Germinal center (tissue), 1 donor: ENCODE data around the gene MICALL2.
"Not testable (repeated sequence)": the region's sequence is repeated elsewhere in the genome, so short reads cannot be mapped to it uniquely, and the experiment has no call there.

Experiments
- DNase-seq: peaks from one replicate; pipeline ENCODE4 v3.0.0; 2012; ENCODE audit warnings: mixed read lengths, low spot score

Gene MICALL2

DNA sequence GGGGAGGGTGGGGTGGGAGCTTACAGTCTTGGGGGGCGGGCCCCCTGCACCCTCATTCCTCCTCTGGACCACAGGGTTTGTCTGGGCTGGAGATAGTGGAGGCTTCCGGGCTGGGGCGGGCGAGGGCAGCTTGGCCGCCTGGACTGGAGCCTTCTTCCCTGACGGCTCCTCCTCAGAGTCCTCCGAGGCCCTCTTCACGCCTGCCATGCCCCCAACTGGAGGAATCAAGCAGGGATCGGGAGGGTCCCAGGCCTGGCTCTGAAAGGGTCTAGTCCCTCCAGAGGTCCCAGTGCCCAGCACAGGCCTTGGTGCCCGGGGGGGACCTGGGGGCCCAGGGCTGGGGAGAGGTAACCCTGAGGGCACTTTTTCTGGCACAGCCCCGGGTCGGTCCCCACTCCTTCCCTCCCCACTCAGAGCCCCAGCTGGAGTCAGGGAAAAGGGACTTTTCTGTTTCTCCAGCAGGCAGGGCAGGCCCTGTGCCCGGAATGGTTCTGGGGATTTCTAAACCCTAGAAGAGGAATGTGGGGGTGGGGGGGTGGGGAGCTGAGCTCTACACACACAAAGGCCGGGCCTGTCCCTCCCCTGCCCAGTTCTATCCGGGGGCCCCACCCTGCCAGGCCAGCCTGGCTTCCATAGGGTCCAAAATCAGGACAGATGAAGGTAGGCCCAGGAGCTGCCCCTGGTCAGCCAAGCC is 11.6 kb downstream of the MICALL2 start:
- DNase-seq: no peak

DNA sequence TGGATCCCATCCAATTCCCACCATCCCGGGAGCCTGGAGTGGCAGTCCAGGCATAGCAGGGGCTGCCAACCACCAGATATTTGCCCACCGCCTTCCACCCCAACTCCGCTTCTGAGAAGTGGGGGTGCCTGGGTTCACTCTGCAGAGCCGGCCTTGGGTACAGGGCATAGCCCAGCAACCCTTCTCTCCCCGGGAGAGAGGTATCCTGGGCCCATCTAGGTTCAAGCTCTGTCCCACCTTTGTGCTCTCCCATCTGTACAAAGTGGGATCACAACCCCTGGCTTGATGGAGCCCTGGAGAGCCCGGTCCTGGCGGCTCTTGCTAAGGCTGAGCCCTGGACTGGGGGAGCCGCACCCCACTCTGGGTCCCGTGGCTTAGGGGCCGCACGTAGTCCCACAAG is 12.2 kb downstream of the MICALL2 start:
- no peak for DNase-seq

DNA sequence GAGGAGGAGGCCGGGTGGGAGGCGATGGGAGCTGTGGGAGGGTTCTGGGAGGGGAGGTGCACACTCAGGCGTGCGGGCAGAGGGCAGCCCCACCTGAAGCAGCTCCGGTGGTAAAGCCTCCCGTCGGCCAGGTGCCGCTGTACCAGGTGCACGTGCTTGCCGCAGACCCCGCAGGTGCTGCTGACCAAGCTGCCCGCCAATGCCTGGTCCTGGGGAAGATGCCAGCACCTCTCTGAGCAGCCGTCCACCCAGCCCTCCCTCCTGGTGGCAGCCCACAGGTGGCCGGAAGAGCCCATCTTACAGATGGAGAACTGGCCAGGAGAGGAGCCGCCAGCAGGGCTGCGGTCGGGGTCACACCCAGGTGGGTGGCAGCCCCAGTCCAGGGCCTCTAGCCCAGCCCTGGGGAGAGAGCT is 12.6 kb downstream of the MICALL2 start:
- DNase-seq: no peak

DNA sequence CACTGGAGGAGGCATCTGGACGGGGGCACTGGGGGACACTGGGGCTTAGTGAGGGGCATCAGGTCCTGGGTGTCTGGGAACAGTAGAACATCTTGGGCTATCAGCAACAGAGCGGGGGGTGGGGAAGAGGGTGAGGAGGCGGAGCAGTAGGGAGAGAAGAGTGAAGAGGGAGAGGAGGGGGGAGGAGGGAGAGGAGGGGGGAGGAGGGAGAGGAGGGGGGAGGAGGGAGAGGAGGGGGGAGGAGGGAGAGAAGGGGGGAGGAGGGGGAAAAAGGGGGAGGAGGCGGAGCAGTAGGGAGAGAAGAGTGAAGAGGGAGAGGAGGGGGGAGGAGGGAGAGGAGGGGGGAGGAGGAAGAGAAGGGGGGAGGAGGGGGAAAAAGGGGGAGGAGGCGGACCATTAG is 13.2 kb downstream of the MICALL2 start:
- DNase-seq: not testable (repeated sequence)

DNA sequence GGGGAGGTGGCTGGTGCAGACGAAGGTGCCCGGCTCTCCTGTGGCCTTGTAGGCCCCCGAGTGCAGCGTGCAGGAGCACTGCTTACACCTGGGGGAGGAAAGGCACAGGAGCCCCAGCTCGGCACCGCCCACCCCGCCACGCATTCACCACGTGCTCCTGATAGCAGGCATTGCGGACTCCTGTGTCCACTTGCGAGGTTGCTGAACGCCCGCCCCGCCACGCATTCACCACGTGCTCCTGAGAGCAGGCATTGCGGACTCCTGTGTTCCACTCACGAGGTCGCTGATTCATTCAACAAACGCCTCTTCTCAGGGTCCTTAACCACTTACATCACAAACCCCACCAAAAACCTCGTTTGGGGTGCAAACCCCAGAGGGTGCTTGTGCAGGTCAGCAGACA is 13.9 kb downstream of the MICALL2 start:
- no peak for DNase-seq

DNA sequence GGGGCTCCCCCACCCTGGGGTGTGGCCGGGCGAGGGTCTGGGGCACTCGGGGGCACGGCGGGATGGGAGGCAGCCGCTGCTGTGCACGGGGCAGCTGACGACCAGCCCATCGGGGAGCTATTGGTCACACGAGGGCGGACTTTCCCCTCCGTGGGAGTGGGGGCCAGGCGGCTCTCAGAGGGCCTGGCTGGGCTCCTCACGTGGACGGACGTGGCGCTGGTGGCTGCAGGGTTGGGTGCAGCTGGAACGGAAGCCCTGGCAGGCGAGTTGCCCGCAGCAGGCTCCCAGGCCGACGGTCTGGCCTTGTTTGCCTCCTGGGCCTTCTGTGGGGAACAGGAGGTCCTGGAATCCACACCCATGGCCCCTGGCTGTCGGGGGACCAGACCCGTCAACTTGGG is 14.3 kb downstream of the MICALL2 start:
- DNase-seq: no peak

DNA sequence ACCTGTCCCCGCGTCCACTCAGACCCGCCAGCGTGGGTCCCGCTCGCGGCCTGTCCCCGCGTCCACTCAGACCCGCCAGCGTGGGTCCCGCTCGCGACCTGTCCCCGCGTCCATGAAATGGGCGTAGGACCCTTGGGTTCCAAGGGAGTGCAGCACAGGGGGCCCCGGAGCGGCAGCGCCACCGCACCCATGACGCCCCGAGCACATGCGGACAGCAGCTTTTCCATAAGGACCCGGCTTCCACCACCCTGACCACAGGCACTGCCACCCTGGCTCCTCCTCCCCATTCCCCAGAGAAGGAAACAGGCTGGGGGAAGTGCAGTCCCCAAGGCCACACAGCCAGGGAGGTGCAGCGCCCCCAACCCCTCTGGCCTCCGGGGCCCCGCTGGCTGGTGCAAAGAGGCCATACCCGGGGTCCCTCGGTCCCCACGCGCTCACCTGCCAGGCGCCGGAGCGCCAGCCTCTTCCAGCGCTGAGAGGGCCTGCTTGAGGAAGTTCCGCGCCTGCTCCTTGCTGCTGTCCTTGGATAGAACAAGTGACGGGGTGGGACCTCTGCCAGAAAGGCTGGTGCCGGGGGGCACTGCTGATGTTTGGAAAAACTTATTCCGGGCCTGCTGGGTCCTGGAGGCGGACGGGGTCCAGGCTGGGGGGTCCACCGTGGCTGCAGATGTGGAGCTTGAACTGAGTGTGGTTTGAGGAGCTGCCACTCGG is 14.9 kb downstream of the MICALL2 start:
- DNase-seq: no peak

DNA sequence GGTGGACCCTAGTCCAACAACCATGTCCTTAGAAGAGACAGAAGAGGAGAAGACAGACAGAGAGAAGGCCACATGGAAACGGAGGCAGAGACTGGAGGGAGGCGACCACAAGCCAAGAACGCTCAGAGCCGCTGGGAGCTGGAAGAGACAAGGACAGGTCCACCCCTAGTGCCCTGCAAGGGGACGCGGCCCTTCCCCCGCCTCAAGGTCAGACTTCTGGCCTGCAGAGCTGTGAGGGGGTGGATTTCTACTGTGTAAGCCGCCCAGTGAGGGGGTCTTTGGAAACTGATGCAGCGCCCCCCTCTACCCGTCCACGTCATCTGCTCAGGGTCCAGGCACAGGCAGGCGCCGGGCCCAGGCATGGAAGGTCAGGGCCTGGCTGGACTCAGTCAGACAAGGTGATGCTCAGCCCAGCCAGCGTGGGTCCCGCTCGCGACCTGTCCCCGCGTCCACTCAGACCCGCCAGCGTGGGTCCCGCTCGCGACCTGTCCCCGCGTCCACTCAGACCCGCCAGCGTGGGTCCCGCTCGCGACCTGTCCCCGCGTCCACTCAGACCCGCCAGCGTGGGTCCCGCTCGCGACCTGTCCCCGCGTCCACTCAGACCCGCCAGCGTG is 15.6 kb downstream of the MICALL2 start:
- not testable (repeated sequence) for DNase-seq

DNA sequence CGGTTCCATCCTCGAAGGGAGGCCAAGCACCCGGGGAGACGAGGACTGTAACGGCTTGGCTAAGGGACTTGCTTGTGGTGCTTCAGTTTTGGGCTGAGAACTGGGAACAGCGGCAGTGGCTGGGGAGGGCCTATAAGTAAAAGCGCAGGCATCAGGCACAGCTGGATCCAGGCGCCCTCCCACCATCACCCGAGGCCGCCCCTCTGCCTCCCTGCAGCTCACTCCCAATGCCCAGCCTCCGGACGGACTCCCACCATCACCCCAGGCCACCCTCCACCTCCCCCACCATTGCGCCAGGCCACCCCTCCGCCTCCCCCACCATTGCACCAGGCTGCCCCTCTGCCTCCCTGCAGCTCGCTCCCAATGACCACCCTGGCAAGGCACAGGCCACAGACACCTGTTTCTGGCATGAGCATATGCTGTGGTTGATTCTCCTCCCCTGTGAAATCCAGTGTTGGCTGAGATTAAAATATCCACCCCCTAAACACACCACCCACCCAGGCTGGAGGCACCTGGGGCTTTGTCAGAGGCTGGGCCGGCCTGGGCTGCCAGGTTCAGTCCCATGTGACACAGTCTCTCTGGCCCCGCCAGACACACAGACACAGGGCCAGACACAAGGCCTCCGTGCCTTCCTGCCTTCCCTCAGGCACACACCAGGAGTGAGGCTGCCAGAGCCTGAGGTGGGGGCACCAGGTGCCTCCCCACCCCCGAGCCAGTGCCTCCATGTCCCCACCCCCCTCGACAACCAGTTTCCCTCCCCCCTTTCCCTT is 16.7 kb downstream of the MICALL2 start:
- no peak for DNase-seq

DNA sequence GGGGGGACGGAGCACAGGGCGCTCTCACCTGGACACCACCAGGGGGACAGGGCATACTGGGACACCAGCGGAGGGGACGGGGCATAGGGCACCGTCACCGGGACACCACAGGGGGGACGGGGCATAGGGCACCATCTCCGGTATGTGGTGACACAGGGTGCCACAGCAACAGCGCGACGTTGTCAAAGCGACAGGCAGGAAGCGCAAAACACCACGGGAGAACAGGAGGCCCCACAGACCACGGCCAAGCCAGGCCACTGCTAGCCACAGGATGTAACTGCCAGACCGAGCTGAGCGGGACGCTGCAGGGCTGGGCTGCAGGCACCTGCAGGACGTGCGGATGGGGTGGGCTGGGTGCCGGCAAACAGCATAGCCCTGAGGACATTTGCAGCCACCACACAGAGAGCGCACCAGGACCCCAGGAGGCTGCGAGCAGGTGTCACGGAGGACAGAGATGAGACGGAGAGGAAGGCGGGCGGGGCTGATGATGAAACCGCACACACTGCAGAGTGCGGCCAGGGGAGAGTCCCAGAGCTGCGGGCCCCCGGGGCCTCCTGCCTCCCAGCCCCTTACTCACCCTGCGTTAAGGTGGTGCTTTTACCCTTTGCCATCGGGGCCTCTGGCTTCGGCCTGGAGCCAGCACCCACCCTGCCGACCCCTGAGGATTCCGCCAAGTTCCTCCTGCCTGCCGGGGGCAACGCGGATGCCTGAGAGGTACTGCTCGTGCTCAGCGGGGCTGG is 17.5 kb downstream of the MICALL2 start:
- DNase-seq: no peak

DNA sequence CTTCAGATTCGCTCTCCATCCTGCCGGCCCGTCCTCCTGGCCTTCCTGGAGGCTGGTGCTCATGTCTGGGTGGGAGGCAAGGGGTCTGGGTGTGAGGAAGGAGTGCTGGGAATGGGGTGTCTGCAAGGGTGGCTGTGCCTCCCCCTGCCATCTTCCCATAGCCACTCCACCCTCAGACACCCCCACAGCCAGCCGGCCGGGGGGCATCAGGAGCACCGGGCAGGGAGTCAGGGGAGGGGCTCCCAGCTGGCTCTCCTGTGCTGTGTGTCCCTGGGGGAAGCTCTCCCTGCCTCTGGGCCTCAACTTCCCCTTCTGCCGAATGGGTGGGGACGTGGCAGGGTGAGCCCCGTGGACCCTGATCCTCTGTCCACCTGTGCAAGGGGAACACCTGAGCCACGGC is 18.6 kb downstream of the MICALL2 start:
- no peak for DNase-seq

DNA sequence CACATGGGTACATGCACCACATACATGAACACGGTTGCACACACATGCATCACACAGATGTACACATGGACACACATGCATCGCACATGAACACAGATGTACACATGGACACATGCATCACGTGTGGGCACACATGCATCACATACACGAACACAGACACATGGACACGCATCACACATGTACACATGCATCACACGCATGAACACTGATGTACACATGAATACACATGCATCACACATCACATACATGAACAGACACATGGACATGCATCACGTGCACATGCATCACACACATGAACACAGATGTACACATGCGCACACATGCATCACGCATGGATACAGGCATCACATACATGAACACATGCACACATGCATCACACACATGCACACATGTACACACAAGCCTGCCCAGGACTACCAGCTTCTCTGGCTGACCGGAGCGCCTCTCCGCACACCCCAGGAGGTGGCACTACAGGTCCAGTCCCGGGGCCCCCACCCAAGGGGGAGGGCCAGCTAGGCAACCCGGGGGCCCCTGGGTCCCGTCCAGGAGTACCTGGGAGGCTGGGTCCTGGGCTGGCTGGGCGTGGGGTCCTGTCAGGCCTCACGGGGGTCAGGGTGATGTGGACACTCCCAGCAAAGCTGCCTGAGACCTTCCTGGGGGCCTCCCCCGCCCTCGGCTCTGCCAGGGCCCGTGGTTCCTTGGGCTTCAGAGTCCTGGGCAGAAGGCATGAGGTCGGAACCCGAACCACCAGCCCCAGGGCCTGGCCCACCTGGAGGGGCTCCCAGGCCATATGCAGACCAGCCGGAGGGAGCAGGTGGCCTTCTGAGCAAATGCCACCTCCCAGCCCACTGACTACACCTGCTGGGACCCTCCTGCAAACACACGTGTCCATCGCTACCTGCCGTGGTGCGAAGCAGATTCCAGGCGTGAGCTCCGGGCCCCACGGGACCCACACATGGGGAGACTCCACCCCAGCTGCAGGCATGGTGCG is 19.6 kb downstream of the MICALL2 start:
- DNase-seq: no peak

DNA sequence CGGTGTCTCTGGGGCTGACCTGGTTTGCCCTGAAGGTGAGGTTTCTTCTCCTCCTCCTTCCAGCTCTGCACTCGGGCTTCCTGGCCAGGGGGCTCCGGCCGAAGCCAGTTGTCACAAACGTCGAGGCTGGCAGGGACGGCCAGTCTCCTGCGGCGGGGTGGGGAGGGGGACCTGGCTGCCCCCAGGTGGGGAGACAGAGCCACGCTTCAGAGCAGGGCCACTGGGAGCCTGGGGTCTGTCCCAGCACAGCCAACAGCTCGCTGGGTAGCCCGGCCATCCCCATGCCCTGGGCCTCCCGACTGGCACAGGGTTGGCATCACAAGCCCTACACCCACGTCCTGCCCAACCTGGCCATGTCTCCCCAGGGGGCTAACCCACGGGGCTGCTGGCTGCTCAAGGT is 20.4 kb downstream of the MICALL2 start:
- no peak for DNase-seq

DNA sequence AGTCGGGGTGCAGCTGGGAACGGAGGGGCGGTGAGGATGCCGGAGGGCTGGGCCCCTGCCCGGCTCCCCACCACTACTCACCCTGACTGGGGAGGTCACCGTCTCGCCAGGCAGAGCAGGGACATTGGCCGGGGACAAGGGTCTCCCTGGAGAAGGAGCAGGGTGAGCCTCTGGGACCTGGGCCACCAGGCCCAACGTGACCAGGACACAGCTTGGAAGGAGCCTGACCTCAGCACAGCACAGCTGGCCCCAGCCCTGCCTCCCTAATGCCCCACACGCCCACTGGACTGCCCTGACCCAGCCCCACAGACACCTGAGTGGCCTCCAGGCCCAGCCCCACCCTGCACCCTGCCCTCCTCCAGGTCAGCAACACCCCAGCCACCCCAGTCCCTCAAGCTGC is 21.1 kb downstream of the MICALL2 start:
- DNase-seq: no peak

DNA sequence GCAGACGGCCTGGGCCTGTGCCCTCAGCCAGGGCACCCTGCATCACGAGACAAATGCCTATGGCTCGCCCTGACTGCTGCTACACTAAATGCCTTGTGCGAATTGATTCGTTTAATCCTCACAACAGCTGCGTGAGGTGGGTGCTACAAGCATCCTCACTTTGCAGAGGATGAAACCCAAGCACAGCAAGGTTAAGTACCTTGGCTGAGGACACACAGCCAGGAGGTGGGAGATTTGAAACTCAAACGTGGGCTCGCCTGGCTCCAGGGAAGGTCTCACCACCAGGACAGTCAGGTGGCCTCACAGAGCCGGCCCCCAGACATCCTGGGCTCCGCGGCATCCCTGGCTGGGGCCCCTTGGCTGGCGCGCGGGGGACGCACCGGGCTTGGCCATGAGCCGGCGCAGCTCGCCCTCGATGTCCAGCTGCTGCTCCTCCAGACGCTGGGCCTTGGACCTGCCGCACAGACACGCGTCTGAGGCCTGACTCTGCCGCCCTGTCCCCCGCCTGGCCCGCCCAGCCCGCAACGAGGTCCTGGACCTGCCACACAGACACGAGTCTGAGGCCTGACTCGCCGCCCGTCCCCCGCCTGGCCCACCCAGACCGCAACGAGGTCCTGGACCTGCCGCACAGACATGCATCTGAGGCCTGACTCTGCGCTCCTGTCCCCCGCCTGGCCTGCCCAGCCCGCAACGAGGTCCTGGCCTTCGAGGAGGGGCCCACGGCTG is 22.0 kb downstream of the MICALL2 start:
- DNase-seq: no peak

DNA sequence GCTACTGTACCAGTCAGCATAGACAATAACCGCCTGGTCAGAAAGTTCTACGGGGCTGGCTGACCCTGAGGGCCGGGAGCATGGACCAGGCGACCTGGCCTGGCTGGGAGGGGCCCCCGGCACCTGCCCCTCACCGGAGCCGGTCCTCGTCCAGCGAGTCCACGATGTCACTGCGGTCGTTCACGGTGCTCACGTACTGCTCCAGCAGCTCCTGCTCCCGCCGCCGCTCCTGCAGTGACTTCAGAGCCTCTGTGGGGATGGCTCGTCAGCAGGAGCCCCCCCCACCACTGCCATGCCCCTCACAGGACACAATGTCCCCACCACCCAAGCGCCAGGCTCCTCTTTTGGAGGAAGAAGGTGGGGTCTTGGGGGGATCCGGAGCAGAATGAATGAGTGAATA is 22.7 kb downstream of the MICALL2 start:
- no peak for DNase-seq

DNA sequence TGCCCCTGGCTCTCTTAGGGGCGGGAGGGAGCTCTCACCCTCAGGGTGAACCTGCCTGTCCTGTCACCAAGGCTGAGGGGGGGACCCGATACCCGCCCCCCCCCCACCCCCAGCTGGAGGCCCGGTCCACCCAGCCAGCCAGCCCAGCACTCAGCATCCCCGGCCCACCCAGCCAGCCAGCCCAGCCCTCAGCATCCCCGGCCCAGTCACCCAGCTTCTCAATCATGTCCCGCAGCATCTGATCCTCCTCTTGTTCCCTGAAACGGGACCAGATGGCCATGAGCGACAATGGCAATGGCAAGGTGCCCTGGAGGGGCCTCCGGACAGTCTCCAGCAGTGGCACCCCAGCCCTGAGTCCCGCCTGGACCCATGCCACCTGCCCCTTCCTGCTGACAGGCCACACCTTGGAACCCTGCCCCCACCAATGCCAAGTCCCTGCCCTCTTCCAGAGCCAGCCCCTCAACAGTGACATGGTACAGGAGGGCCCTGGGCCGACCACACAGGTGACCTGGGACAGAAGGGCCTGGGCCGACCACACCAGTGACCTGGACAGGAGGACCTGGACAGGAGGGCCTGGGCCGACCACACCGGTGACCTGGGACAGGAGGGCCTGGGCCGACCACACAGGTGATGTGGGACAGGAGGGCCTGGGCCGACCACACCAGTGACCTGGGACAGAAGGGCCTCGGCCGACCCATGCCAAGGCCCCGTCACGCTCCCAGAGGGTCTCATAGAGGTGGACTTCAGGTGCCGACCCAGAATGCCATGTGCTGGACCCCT is 24.2 kb downstream of the MICALL2 start:
- DNase-seq: no peak

DNA sequence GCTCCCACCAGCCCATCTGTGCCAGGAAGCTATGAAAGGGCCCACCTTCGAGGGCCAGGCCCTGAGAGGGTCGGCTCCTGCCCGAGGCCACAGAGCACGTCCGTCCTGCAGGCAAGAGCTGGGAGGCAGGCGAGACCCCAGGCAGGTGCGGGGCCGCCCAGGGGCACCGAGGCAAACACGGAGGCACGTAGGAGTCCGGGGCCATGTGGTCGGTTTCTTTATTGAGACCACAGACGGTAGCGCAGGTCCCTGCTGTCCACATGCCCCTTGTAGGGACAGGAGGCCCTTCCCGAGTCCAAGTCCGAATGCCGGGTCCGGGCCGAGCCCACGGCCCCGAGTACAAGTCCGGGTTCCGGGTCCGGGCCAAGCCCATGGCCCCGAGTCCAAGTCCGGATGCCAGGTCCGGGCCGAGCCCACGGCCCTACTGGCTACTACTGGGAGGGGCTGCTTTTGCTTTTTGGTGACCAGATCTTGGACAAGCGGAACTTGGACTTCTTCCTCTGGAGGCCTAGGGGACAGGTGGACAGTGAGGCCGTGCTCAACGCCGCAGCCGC is 25.0 kb downstream of the MICALL2 start:
- DNase-seq: no peak
